BE2C (cell line): ENCODE data around the gene TXNRD3.

Source experiments
- DNase-seq: peaks from one replicate; pipeline ENCODE4 v3.0.0-alpha.2; 2020
- H3K27me3 ChIP-seq: fragments of 250-450 bp; sonication (Bioruptor Pico); 2 replicates; pipeline ENCODE4 v1.5.1; 2020; ENCODE audit warnings: mild to moderate bottlenecking
- H3K36me3 ChIP-seq: fragments of 250-450 bp; sonication (Bioruptor Pico); 2 replicates; pipeline ENCODE4 v1.5.1; 2020; ENCODE audit warnings: mild to moderate bottlenecking
- H3K4me1 ChIP-seq: fragments of 250-450 bp; sonication (Bioruptor Pico); 2 replicates; pipeline ENCODE4 v1.5.1; 2020
- H3K4me3 ChIP-seq: 2 replicates; pipeline ENCODE4 v1.5.1; 2011; ENCODE audit warnings: low read depth, low read length
- H3K9me3 ChIP-seq: fragments of 250-450 bp; sonication (Bioruptor Pico); 2 replicates; pipeline ENCODE4 v1.5.1; 2020
- TF ChIP-seq, protein P1 (sequence below): IDR thresholded peaks from 2 replicates; pipeline ENCODE4 v1.5.1; 2012; ENCODE audit warnings: mild to moderate bottlenecking, low read depth, low read length

Gene TXNRD3

DNA sequence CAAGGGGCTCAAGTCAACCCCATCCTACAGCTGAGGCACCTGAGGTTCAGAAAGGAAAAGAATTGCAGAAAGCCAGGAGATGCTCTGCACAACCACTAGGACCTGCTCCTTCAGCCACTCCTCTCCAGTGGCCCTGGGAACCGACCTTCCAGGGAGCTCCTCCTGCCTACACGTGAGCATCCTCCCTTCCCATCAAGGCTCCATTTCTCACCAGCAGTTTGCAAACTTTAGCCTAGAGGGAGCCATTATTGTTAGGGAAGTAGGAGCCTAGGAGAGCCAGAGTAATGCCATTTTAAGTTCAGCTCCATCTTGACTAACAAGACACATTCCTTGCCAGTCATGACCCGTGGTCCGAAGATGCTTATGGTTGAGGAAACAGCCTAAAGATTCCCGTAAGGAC, 37.9 kb upstream of the TXNRD3 start:
- Histone ChIP-seq H3K27me3 (no peaks in the 10 kb centered on the region), H3K4me1 (no peaks in the 10 kb centered on the region), H3K9me3 (no peaks in the 10 kb centered on the region), H3K36me3 (no peaks in the 10 kb centered on the region), H3K4me3 (no peak overlapping the region)
- DNase-seq: no peak
- TF ChIP-seq, protein P1, sequence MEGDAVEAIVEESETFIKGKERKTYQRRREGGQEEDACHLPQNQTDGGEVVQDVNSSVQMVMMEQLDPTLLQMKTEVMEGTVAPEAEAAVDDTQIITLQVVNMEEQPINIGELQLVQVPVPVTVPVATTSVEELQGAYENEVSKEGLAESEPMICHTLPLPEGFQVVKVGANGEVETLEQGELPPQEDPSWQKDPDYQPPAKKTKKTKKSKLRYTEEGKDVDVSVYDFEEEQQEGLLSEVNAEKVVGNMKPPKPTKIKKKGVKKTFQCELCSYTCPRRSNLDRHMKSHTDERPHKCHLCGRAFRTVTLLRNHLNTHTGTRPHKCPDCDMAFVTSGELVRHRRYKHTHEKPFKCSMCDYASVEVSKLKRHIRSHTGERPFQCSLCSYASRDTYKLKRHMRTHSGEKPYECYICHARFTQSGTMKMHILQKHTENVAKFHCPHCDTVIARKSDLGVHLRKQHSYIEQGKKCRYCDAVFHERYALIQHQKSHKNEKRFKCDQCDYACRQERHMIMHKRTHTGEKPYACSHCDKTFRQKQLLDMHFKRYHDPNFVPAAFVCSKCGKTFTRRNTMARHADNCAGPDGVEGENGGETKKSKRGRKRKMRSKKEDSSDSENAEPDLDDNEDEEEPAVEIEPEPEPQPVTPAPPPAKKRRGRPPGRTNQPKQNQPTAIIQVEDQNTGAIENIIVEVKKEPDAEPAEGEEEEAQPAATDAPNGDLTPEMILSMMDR: 0 out of 2 replicates have a peak, but pooled peaks have one; percentile 3

DNA sequence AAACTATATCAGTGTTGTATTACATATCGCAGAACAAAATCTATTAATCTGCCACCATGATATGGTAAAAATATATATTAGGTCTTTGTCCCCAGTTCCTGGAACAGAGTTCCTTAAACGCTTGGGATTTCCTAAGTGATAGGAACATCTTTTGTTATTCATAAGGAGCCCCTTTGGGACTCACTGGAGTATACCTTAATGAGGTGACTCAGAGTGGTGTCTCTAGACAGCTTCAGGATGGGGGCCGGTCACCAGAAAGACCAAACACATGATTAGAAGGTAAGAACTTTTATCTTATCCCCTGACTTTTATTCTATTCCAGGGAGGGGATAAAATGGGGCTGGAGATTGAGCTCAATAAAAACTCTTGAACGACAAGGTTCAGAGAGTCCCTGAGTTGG, 36.8 kb upstream of the TXNRD3 start:
- H3K9me3 ChIP-seq: no peaks in the 10 kb centered on the region
- TF ChIP-seq, protein P1: no peak
- no peak overlapping the region for H3K4me3 ChIP-seq
- no peak for DNase-seq
- H3K27me3 ChIP-seq: no peaks in the 10 kb centered on the region
- no peaks in the 10 kb centered on the region for H3K4me1 ChIP-seq
- H3K36me3 ChIP-seq: no peaks in the 10 kb centered on the region

DNA sequence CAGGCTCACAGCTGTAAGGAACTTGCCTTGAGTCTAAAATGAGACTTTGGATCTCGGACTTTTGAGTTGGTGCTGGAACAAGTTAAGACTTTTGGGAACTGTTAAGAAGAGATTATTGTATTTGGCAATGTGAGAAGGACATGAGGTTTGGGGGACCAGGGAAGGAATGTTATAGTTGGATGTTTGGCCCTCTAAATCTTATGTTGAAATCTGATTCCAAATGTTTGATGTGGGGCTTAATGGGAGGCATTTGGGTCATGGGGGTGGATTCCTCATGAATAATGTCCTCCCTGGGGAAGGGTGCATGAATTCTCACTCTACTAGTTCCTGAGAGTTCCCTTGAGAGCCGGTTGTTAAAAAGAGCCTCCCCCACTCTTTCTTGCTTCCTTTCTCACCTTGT, 30.6 kb upstream of the TXNRD3 start:
- Histone ChIP-seq H3K9me3 (no peaks in the 10 kb centered on the region), H3K4me1 (peaks cover 28% of the 10 kb centered on the region), H3K4me3 (no peak overlapping the region), H3K36me3 (no peaks in the 10 kb centered on the region), H3K27me3 (no peaks in the 10 kb centered on the region)
- TF ChIP-seq, protein P1: no peak
- DNase-seq: no peak

DNA sequence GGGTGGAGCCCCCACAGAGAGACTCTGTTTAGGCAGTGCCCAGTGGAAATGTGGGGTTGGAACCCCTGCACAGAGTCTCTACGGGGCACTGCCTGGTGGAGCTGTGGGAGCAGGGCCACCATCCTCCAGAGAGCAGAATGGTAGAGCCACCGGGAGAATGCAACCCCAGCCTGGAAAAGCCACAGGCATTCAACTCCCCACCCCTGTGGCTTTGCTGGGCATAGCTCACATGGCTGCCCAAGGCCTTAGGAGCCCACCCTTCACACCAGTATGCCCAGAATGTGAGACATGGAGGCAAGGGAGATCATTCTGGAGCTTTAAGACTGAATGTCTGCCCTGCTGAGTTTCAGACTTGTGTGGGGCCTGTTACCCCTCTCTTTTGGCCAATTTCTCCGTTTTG, 30.1 kb upstream of the TXNRD3 start:
- DNase-seq: no peak
- TF ChIP-seq, protein P1: no peak
- no peak overlapping the region for H3K4me3 ChIP-seq
- no peaks in the 10 kb centered on the region for H3K9me3 ChIP-seq
- H3K4me1 ChIP-seq: peaks cover 30% of the 10 kb centered on the region
- no peaks in the 10 kb centered on the region for H3K36me3 ChIP-seq
- no peaks in the 10 kb centered on the region for H3K27me3 ChIP-seq

DNA sequence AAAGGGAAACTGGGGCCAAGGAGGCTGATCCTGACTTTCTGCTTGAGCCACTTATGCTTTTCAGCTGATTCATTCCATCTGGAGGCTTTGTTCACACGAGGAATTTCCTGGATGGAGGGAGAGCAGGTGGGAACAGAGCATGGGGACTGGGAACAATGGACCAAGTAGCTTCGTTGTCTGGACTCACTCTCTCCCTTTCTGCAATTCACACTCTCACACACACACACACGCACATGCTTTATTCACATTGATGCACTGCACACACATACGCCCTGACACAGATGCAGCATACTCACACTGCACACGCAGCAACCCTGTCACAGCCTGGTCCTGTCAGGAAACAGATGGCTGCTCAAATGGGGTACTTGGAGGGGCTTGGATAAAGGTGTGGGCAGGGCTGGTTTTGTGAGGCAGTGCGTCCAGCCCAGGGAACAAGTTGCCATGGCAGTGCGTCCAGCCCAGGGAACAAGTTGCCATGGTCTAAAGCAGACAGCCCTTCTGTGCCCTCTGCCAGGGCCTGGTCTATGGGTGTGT, 29.4 kb upstream of the TXNRD3 start:
- H3K4me1 ChIP-seq: peaks cover 37% of the 10 kb centered on the region
- no peak for DNase-seq
- no peaks in the 10 kb centered on the region for H3K27me3 ChIP-seq
- no peaks in the 10 kb centered on the region for H3K36me3 ChIP-seq
- H3K4me3 ChIP-seq: no peak overlapping the region
- H3K9me3 ChIP-seq: no peaks in the 10 kb centered on the region
- TF ChIP-seq, protein P1: no peak

DNA sequence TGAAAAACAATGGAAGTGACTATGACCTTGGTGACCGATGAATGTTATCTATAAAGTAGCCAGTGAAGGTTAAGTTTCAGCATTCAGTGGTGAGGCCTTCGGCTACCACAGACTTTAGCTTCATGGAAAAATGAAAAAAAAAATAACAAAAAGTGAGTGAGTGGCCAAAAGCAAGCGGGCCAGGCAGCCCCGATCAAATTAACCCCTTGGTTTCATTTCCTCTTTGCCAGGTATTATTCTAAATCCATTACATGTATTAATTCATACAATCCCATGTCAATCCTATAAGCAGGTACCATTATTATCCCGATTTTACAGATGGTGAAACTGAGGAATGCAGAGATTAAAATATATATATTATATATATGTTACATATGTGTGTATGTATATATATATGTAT, 28.1 kb upstream of the TXNRD3 start:
- Histone ChIP-seq H3K36me3 (no peaks in the 10 kb centered on the region), H3K9me3 (no peaks in the 10 kb centered on the region), H3K27me3 (no peaks in the 10 kb centered on the region), H3K4me3 (no peak overlapping the region), H3K4me1 (peaks cover 46% of the 10 kb centered on the region)
- TF ChIP-seq, protein P1: no peak
- no peak for DNase-seq
